HepG2 (cell line): ENCODE results near the gene AP1G1. TPM values are rescaled to one million over a fixed set of nuclear protein-coding genes. Genes with fewer than 3 reads are reported as not detected.
A peak's percentile ranks its signal among the peaks of the same experiment; 100 is the strongest.

Experiments
- CEBPG ChIP-seq: IDR thresholded peaks from 2 replicates; pipeline ENCODE4 v1.6.1; 2016
- CHCHD3 ChIP-seq: sonication (generic); formaldehyde crosslinking; IDR thresholded peaks from 2 replicates; pipeline ENCODE4 v1.8.0; 2022; ENCODE audit warnings: mild to moderate bottlenecking, missing genetic modification reagents, moderate library complexity
- HHEX ChIP-seq: IDR thresholded peaks from 2 replicates; pipeline ENCODE4 v1.6.1; 2016; ENCODE audit warnings: control low read depth
- HNRNPH1 ChIP-seq: fragments of 200-400 bp; formaldehyde crosslinking; optimal IDR thresholded peaks from 2 replicates; pipeline ENCODE3; 2017; ENCODE audit warnings: mild to moderate bottlenecking, low read depth, low read length
- KDM6A ChIP-seq: IDR thresholded peaks from 2 replicates; pipeline ENCODE4 v1.6.1; 2016; ENCODE audit warnings: low read depth
- MAF1 ChIP-seq: sonication (generic); formaldehyde crosslinking; IDR thresholded peaks from 2 replicates; pipeline ENCODE4 v1.5.0; 2020; ENCODE audit warnings: missing genetic modification reagents, borderline replicate concordance
- PCBP1 ChIP-seq: fragments of 200-400 bp; formaldehyde crosslinking; IDR thresholded peaks from 2 replicates; pipeline ENCODE4 v1.6.1; 2017; ENCODE audit warnings: mild to moderate bottlenecking, low read depth, low read length, borderline replicate concordance
- RBM22 ChIP-seq: fragments of 200-400 bp; formaldehyde crosslinking; optimal IDR thresholded peaks from 2 replicates; pipeline ENCODE3; 2017; ENCODE audit warnings: mild to moderate bottlenecking, low read length, moderate library complexity
- REPIN1 ChIP-seq: sonication (generic); formaldehyde crosslinking; IDR thresholded peaks from 2 replicates; pipeline ENCODE4 v1.8.0; 2022; ENCODE audit warnings: missing genetic modification reagents, low read depth, mild to moderate bottlenecking, borderline replicate concordance
- RFX5 ChIP-seq: IDR thresholded peaks from 2 replicates; pipeline ENCODE4 v1.6.1; 2011; ENCODE audit warnings: low read depth, low read length, improper control_type of control experiment
- ZFYVE20 ChIP-seq: sonication (generic); formaldehyde crosslinking; IDR thresholded peaks from 2 replicates; pipeline ENCODE4 v1.8.0; 2023; ENCODE audit warnings: low read depth, mild to moderate bottlenecking, moderate library complexity, missing genetic modification reagents, borderline replicate concordance
- ZNF317 ChIP-seq: sonication (generic); formaldehyde crosslinking; IDR thresholded peaks from 2 replicates; pipeline ENCODE4 v1.5.0; 2020; ENCODE audit warnings: mild to moderate bottlenecking, missing genetic modification reagents
- ZNF441 ChIP-seq: sonication (generic); formaldehyde crosslinking; IDR thresholded peaks from 2 replicates; pipeline ENCODE4 v1.7.0; 2021; ENCODE audit warnings: missing genetic modification reagents, borderline replicate concordance
- ZSCAN31 ChIP-seq: sonication (generic); formaldehyde crosslinking; IDR thresholded peaks from 2 replicates; pipeline ENCODE4 v1.5.0; 2020; ENCODE audit warnings: low read depth, mild to moderate bottlenecking, missing genetic modification reagents
- polyA plus RNA-seq, 8 experiments: library from polyadenylated mRNA; depleted of rRNA in 3 of 8; stranded (reverse) in 7 of 8; unstranded in 1 of 8; fragments of >200 nt; fragmentation: Illumina TruSeq in 4 of 8; extraction: Trizol in 4 of 8; gene quantifications; 2 replicates each; pipeline versions ENCODE4 v1.2.1 to v1.2.3, GENCODE V29; 2011 to 2016; ENCODE audit warnings: low read depth in 4 of 8, missing spikeins in 1 of 8, mixed read lengths in 1 of 8; ENCODE audit not compliant: insufficient read depth in 1 of 8
- total RNA-seq, 5 experiments: library from RNA; depleted of rRNA; stranded (reverse); fragments of >200 nt; fragmentation: Illumina TruSeq; extraction: Trizol; gene quantifications; 2 replicates each; pipeline ENCODE4 v1.2.3, GENCODE V29; 2016; ENCODE audit warnings: low read depth in 1 of 5
- TF ChIP-seq, protein P1 (sequence below): sonication (generic); formaldehyde crosslinking; IDR thresholded peaks from 2 replicates; pipeline ENCODE4 v1.4.0; 2020; ENCODE audit warnings: missing genetic modification reagents
- TF ChIP-seq, protein P2 (sequence below): sonication (generic); formaldehyde crosslinking; IDR thresholded peaks from 2 replicates; pipeline ENCODE4 v1.5.0; 2020; ENCODE audit warnings: missing genetic modification reagents, mild to moderate bottlenecking, borderline replicate concordance
- TF ChIP-seq, protein P3 (sequence below): sonication (generic); formaldehyde crosslinking; conservative IDR thresholded peaks from 2 replicates; pipeline ENCODE4 v1.4.0; 2020; ENCODE audit warnings: missing genetic modification reagents
- TF ChIP-seq, protein P4 (sequence below): sonication (generic); formaldehyde crosslinking; IDR thresholded peaks from 2 replicates; pipeline ENCODE4 v1.5.0; 2020; ENCODE audit warnings: missing genetic modification reagents
- TF ChIP-seq, protein P5 (sequence below): sonication (generic); formaldehyde crosslinking; IDR thresholded peaks from 2 replicates; pipeline ENCODE4 v1.8.1; 2023; ENCODE audit warnings: mild to moderate bottlenecking, missing genetic modification reagents, borderline replicate concordance
- TF ChIP-seq, protein P6 (sequence below): sonication (generic); formaldehyde crosslinking; IDR thresholded peaks from 2 replicates; pipeline ENCODE4 v1.9.0; 2021; ENCODE audit warnings: missing genetic modification reagents, mild to moderate bottlenecking, borderline replicate concordance

The AP1G1 gene
- total and polyA plus RNA-seq, 2 of the 13 experiments (the other 11 are each of a cell fraction or from before 2014, with no cell fraction given) = 62.2 to 66.2 TPM

DNA sequence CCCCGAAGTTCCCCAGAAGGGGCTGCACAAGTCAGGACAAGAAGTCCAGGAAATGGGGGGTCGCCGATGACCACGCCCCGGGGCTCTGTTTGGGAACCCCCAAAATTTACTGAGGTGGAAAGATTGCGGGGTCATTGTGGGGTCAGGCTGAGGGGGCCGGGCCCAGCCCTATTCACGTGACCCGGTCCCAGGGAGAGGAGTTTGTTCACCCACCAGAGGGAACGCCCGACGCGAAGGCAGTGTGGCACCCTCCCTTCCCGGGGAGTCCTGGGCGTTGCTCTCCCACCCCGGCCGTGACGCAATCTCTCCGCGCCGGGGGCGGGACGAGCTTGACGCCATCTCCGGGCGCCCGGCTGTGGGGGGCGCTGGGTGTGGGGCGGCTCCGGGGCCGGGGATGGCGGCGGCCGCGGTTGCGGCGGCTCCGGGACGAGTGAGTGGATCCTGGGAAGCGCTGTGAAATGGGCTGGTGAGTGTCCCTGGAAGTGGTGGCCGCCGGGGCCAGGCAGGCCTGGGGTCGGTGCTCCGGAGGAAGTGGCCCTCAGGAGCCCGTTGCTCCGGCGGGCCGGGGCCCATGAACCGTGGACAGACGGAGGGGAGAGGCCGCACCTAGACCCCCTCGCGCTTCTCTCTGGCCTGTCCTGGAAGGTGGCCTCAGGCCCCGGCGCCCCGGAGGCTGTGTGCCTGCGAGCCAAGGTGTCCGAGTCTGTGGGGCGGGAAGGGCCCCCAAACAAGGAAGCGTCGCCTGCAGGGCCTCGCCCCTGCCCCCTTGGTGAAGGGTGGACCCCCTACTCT lies 37.2 kb upstream of the AP1G1 start, which contains the start of gene ATXN1L (continued):
- TF ChIP-seq, protein P1, sequence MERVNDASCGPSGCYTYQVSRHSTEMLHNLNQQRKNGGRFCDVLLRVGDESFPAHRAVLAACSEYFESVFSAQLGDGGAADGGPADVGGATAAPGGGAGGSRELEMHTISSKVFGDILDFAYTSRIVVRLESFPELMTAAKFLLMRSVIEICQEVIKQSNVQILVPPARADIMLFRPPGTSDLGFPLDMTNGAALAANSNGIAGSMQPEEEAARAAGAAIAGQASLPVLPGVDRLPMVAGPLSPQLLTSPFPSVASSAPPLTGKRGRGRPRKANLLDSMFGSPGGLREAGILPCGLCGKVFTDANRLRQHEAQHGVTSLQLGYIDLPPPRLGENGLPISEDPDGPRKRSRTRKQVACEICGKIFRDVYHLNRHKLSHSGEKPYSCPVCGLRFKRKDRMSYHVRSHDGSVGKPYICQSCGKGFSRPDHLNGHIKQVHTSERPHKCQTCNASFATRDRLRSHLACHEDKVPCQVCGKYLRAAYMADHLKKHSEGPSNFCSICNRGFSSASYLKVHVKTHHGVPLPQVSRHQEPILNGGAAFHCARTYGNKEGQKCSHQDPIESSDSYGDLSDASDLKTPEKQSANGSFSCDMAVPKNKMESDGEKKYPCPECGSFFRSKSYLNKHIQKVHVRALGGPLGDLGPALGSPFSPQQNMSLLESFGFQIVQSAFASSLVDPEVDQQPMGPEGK = peak; percentile 98
- peak; percentile 91 for TF ChIP-seq CEBPG (CRISPR knock-in tag)
- TF ChIP-seq, protein P2, sequence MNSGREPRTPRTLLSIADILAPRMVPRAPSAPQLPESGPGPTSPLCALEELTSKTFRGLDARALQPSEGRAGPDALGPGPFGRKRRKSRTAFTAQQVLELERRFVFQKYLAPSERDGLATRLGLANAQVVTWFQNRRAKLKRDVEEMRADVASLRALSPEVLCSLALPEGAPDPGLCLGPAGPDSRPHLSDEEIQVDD = no peak
- no peak for TF ChIP-seq ZFYVE20 (CRISPR knock-in tag)
- TF ChIP-seq, protein P3, sequence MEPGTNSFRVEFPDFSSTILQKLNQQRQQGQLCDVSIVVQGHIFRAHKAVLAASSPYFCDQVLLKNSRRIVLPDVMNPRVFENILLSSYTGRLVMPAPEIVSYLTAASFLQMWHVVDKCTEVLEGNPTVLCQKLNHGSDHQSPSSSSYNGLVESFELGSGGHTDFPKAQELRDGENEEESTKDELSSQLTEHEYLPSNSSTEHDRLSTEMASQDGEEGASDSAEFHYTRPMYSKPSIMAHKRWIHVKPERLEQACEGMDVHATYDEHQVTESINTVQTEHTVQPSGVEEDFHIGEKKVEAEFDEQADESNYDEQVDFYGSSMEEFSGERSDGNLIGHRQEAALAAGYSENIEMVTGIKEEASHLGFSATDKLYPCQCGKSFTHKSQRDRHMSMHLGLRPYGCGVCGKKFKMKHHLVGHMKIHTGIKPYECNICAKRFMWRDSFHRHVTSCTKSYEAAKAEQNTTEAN (CRISPR knock-in tag) = peak; percentile 86; the same call in 1 of the 2 replicates
- TF ChIP-seq ZNF317 = no peak
- TF ChIP-seq, protein P4, sequence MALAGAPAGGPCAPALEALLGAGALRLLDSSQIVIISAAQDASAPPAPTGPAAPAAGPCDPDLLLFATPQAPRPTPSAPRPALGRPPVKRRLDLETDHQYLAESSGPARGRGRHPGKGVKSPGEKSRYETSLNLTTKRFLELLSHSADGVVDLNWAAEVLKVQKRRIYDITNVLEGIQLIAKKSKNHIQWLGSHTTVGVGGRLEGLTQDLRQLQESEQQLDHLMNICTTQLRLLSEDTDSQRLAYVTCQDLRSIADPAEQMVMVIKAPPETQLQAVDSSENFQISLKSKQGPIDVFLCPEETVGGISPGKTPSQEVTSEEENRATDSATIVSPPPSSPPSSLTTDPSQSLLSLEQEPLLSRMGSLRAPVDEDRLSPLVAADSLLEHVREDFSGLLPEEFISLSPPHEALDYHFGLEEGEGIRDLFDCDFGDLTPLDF (CRISPR knock-in tag) = peak; percentile 63; the same call in 1 of the 2 replicates
- TF ChIP-seq RBM22 = peak; percentile 82
- TF ChIP-seq CHCHD3 (CRISPR knock-in tag) = peak; percentile 90
- peak; percentile 58; the same call in 1 of the 2 replicates for TF ChIP-seq ZSCAN31 (CRISPR knock-in tag)
- TF ChIP-seq HHEX (CRISPR knock-in tag) = no peak
- no peak for TF ChIP-seq ZNF441 (CRISPR knock-in tag)
- TF ChIP-seq REPIN1 (CRISPR knock-in tag) = peak; percentile 91
- TF ChIP-seq HNRNPH1 = peak; percentile 87
- TF ChIP-seq, protein P5, sequence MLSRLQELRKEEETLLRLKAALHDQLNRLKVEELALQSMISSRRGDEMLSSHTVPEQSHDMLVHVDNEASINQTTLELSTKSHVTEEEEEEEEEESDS = 0 out of 2 replicates have a peak, but pooled peaks have one; percentile 26
- peak; percentile 67 for TF ChIP-seq RFX5
- peak; percentile 72; the same call in 1 of the 2 replicates for TF ChIP-seq MAF1 (CRISPR knock-in tag)
- TF ChIP-seq KDM6A (CRISPR knock-in tag) = 0 out of 2 replicates have a peak, but pooled peaks have one; percentile 30
- peak; percentile 73; the same call in 1 of the 2 replicates for TF ChIP-seq PCBP1
- TF ChIP-seq, protein P6, sequence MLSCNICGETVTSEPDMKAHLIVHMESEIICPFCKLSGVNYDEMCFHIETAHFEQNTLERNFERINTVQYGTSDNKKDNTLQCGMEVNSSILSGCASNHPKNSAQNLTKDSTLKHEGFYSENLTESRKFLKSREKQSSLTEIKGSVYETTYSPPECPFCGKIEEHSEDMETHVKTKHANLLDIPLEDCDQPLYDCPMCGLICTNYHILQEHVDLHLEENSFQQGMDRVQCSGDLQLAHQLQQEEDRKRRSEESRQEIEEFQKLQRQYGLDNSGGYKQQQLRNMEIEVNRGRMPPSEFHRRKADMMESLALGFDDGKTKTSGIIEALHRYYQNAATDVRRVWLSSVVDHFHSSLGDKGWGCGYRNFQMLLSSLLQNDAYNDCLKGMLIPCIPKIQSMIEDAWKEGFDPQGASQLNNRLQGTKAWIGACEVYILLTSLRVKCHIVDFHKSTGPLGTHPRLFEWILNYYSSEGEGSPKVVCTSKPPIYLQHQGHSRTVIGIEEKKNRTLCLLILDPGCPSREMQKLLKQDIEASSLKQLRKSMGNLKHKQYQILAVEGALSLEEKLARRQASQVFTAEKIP = no peak
